HepG2 (cell line): ENCODE data around the gene OPRL1. TPM values are rescaled to one million over a fixed set of nuclear protein-coding genes. Genes with fewer than 3 reads are reported as not detected.
A peak's percentile ranks its signal among the peaks of the same experiment; 100 is the strongest.

Experiments
- CREB1 ChIP-seq, 2 experiments: fragments of 450-650 bp in 1 of 2; IDR thresholded peaks; 2 replicates each; pipeline ENCODE4 v1.6.1; 2016 to 2017; ENCODE audit warnings: control low read depth in 1 of 2, mild to moderate bottlenecking in 1 of 2, missing compliant biosample characterization in 1 of 2, missing genetic modification characterization in 1 of 2
- MAZ ChIP-seq, 2 experiments: sonication (generic) in 1 of 2; formaldehyde crosslinking in 1 of 2; IDR thresholded peaks; 2 replicates each; pipeline versions ENCODE4 v1.5.0 to v1.6.1; 2012 to 2020; ENCODE audit warnings: low read depth in 2 of 2, mild to moderate bottlenecking in 2 of 2, borderline replicate concordance in 1 of 2, improper control_type of control experiment in 1 of 2, low read length in 1 of 2, missing genetic modification reagents in 1 of 2, moderate library complexity in 1 of 2
- NONO ChIP-seq, 2 experiments: fragments of 450-650 bp in 1 of 2; sonication (generic) in 1 of 2; formaldehyde crosslinking in 1 of 2; IDR thresholded peaks in 1 of 2; conservative IDR thresholded peaks in 1 of 2; 2 replicates each; pipeline versions ENCODE4 v1.6.1 to v1.8.0; 2017 to 2022; ENCODE audit warnings: mild to moderate bottlenecking in 1 of 2, missing genetic modification reagents in 1 of 2, moderate library complexity in 1 of 2
- PAF1 ChIP-seq: IDR thresholded peaks from 2 replicates; pipeline ENCODE4 v1.6.1; 2016; ENCODE audit warnings: missing genetic modification reagents, missing compliant biosample characterization
- REXO4 ChIP-seq: sonication (generic); formaldehyde crosslinking; IDR thresholded peaks from 2 replicates; pipeline ENCODE4 v1.8.0; 2022; ENCODE audit warnings: missing genetic modification reagents, mild to moderate bottlenecking, borderline replicate concordance
- TBP ChIP-seq: sonication (generic); formaldehyde crosslinking; IDR thresholded peaks from 2 replicates; pipeline ENCODE4 v1.5.0; 2020; ENCODE audit warnings: missing genetic modification reagents
- TOE1 ChIP-seq: sonication (generic); formaldehyde crosslinking; IDR thresholded peaks from 2 replicates; pipeline ENCODE4 v1.4.0; 2020; ENCODE audit warnings: mild to moderate bottlenecking, missing genetic modification reagents
- ZBTB20 ChIP-seq: sonication (generic); formaldehyde crosslinking; IDR thresholded peaks from 2 replicates; pipeline ENCODE4 v1.8.1; 2023; ENCODE audit warnings: missing genetic modification reagents, low read depth, mild to moderate bottlenecking, borderline replicate concordance
- ZFX ChIP-seq: sonication (generic); formaldehyde crosslinking; IDR thresholded peaks from 2 replicates; pipeline ENCODE4 v1.4.0; 2020; ENCODE audit warnings: mild to moderate bottlenecking, low read depth, missing genetic modification reagents, moderate library complexity
- ZMYM2 ChIP-seq: sonication (generic); formaldehyde crosslinking; IDR thresholded peaks from 2 replicates; pipeline ENCODE4 v1.8.0; 2022; ENCODE audit warnings: mild to moderate bottlenecking, missing genetic modification reagents
- ZNF44 ChIP-seq: sonication (generic); formaldehyde crosslinking; IDR thresholded peaks from 2 replicates; pipeline ENCODE4 v1.5.1; 2020; ENCODE audit warnings: mild to moderate bottlenecking, missing genetic modification reagents
- ZNF562 ChIP-seq: sonication (generic); formaldehyde crosslinking; IDR thresholded peaks from 2 replicates; pipeline ENCODE4 v1.8.0; 2022; ENCODE audit warnings: missing genetic modification reagents, borderline replicate concordance
- ZNF572 ChIP-seq: sonication (generic); formaldehyde crosslinking; IDR thresholded peaks from 2 replicates; pipeline ENCODE4 v1.5.1; 2020; ENCODE audit warnings: mild to moderate bottlenecking, missing genetic modification reagents
- ZNF788 ChIP-seq: sonication (generic); formaldehyde crosslinking; IDR thresholded peaks from 2 replicates; pipeline ENCODE4 v1.5.0; 2020; ENCODE audit warnings: mild to moderate bottlenecking, missing genetic modification reagents, borderline replicate concordance
- ZSCAN9 ChIP-seq: IDR thresholded peaks from 2 replicates; pipeline ENCODE4 v1.6.1; 2016; ENCODE audit warnings: borderline replicate concordance
- polyA plus RNA-seq, 8 experiments: library from polyadenylated mRNA; depleted of rRNA in 3 of 8; stranded (reverse) in 7 of 8; unstranded in 1 of 8; fragments of >200 nt; fragmentation: Illumina TruSeq in 4 of 8; extraction: Trizol in 4 of 8; gene quantifications; 2 replicates each; pipeline versions ENCODE4 v1.2.1 to v1.2.3, GENCODE V29; 2011 to 2016; ENCODE audit warnings: low read depth in 4 of 8, missing spikeins in 1 of 8, mixed read lengths in 1 of 8; ENCODE audit not compliant: insufficient read depth in 1 of 8
- total RNA-seq, 5 experiments: library from RNA; depleted of rRNA; stranded (reverse); fragments of >200 nt; fragmentation: Illumina TruSeq; extraction: Trizol; gene quantifications; 2 replicates each; pipeline ENCODE4 v1.2.3, GENCODE V29; 2016; ENCODE audit warnings: low read depth in 1 of 5
- TF ChIP-seq, protein P1 (sequence below): sonication (generic); formaldehyde crosslinking; IDR thresholded peaks from 2 replicates; pipeline ENCODE4 v1.5.1; 2020; ENCODE audit warnings: mild to moderate bottlenecking, missing genetic modification reagents, borderline replicate concordance
- TF ChIP-seq, protein P2 (sequence below): sonication (generic); formaldehyde crosslinking; IDR thresholded peaks from 2 replicates; pipeline ENCODE4 v1.5.1; 2020; ENCODE audit warnings: missing genetic modification reagents, mild to moderate bottlenecking, borderline replicate concordance
- TF ChIP-seq, protein P3 (sequence below): sonication (generic); formaldehyde crosslinking; IDR thresholded peaks from 2 replicates; pipeline ENCODE4 v1.5.0; 2020; ENCODE audit warnings: missing genetic modification reagents, mild to moderate bottlenecking, borderline replicate concordance
- TF ChIP-seq, protein P4 (sequence below): sonication (generic); formaldehyde crosslinking; IDR thresholded peaks from 2 replicates; pipeline ENCODE4 v1.5.0; 2020; ENCODE audit warnings: mild to moderate bottlenecking, missing genetic modification reagents

Gene OPRL1
- total and polyA plus RNA-seq, 2 of the 13 experiments (the other 11 are each of a cell fraction or from before 2014, with no cell fraction given): 0.35 to 0.71 TPM

DNA sequence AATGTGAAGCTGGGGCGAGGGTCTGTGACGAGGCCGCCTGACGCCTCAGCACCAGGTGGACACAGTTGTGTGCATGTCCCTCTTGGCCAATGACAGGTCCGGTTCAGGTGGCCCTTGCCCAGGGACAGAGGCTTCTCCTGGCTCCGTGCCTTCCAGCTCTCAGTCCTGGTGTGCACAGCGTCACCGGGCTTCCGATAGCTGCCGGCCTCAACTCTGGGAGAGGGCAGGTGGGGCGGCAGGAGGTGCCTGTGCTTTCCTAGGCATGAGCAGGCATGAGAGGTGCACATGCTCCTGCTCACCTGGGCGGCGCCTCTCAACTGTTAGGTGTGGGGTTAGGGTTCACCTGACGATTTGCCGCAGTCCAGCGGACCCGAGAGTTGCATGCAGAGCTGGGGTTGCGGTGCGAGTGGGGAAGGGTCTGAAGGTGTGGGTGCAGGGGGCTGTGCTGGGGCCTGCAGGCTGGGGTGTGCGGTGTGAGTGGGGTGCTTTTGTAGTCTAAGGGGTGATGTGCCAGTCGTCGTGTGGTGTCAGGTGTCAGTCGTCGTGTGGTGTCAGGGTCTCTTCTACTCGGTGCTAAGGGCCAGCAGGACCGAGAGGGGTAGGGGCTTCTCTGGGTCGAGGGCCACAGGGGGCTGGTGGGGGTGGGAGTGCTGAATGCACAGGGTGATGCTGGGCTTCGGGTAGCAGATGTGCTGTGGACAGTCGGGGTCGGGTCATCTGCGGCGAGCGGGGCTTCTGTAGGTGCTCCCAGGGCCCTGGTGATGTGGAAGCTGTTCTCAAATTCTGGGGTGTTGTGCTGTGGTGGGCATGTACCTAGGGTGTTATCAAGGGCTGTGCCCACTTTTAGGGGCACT lies 26.7 kb upstream of the OPRL1 start (continued):
- TF ChIP-seq, protein P1, sequence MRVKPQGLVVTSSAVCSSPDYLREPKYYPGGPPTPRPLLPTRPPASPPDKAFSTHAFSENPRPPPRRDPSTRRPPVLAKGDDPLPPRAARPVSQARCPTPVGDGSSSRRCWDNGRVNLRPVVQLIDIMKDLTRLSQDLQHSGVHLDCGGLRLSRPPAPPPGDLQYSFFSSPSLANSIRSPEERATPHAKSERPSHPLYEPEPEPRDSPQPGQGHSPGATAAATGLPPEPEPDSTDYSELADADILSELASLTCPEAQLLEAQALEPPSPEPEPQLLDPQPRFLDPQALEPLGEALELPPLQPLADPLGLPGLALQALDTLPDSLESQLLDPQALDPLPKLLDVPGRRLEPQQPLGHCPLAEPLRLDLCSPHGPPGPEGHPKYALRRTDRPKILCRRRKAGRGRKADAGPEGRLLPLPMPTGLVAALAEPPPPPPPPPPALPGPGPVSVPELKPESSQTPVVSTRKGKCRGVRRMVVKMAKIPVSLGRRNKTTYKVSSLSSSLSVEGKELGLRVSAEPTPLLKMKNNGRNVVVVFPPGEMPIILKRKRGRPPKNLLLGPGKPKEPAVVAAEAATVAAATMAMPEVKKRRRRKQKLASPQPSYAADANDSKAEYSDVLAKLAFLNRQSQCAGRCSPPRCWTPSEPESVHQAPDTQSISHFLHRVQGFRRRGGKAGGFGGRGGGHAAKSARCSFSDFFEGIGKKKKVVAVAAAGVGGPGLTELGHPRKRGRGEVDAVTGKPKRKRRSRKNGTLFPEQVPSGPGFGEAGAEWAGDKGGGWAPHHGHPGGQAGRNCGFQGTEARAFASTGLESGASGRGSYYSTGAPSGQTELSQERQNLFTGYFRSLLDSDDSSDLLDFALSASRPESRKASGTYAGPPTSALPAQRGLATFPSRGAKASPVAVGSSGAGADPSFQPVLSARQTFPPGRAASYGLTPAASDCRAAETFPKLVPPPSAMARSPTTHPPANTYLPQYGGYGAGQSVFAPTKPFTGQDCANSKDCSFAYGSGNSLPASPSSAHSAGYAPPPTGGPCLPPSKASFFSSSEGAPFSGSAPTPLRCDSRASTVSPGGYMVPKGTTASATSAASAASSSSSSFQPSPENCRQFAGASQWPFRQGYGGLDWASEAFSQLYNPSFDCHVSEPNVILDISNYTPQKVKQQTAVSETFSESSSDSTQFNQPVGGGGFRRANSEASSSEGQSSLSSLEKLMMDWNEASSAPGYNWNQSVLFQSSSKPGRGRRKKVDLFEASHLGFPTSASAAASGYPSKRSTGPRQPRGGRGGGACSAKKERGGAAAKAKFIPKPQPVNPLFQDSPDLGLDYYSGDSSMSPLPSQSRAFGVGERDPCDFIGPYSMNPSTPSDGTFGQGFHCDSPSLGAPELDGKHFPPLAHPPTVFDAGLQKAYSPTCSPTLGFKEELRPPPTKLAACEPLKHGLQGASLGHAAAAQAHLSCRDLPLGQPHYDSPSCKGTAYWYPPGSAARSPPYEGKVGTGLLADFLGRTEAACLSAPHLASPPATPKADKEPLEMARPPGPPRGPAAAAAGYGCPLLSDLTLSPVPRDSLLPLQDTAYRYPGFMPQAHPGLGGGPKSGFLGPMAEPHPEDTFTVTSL: no peak
- TF ChIP-seq TOE1 (CRISPR knock-in tag) (no peak), ZBTB20 (CRISPR knock-in tag) (peak; percentile 89; the same call in 1 of the 2 replicates), REXO4 (peak; percentile 83; the same call in 1 of the 2 replicates), ZMYM2 (CRISPR knock-in tag) (no peak; the same call in 1 of the 2 replicates), NONO (IDR thresholded peaks at IDR 0.05) (no peak), NONO (CRISPR knock-in tag; conservative IDR thresholded peaks at IDR 0.05) (peak; percentile 86), ZFX (CRISPR knock-in tag) (peak; percentile 76), ZSCAN9 (CRISPR knock-in tag) (no peak; the same call in 1 of the 2 replicates), TBP (CRISPR knock-in tag) (no peak), CREB1 (IDR thresholded peaks at IDR 0.05) (peak; percentile 59), CREB1 (CRISPR knock-in tag; IDR thresholded peaks at IDR 0.05) (no peak), ZNF788 (no peak), ZNF562 (CRISPR knock-in tag) (no peak), ZNF572 (CRISPR knock-in tag) (0 out of 2 replicates have a peak, but pooled peaks have one; percentile 88), ZNF44 (CRISPR knock-in tag) (no peak), PAF1 (CRISPR knock-in tag) (no peak), MAZ (IDR thresholded peaks at IDR 0.05; ENCODE audit: borderline replicate concordance, low read depth, low read length) (no peak), MAZ (CRISPR knock-in tag; IDR thresholded peaks at IDR 0.05; ENCODE audit: low read depth) (peak; percentile 16; the same call in 1 of the 2 replicates)
- TF ChIP-seq, protein P2, sequence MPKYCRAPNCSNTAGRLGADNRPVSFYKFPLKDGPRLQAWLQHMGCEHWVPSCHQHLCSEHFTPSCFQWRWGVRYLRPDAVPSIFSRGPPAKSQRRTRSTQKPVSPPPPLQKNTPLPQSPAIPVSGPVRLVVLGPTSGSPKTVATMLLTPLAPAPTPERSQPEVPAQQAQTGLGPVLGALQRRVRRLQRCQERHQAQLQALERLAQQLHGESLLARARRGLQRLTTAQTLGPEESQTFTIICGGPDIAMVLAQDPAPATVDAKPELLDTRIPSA: 0 out of 2 replicates have a peak, but pooled peaks have one; percentile 5
- TF ChIP-seq, protein P3, sequence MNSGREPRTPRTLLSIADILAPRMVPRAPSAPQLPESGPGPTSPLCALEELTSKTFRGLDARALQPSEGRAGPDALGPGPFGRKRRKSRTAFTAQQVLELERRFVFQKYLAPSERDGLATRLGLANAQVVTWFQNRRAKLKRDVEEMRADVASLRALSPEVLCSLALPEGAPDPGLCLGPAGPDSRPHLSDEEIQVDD: peak; percentile 96
- TF ChIP-seq, protein P4, sequence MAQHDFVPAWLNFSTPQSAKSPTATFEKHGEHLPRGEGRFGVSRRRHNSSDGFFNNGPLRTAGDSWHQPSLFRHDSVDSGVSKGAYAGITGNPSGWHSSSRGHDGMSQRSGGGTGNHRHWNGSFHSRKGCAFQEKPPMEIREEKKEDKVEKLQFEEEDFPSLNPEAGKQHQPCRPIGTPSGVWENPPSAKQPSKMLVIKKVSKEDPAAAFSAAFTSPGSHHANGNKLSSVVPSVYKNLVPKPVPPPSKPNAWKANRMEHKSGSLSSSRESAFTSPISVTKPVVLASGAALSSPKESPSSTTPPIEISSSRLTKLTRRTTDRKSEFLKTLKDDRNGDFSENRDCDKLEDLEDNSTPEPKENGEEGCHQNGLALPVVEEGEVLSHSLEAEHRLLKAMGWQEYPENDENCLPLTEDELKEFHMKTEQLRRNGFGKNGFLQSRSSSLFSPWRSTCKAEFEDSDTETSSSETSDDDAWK (CRISPR knock-in tag): no peak
